HEK293 (cell line): ENCODE measurements around the gene SLC38A3.

Source experiments
- CTCF ChIA-PET: fragments of 350-600 bp; formaldehyde crosslinking; extraction: SDS; loops from one replicate; lab custom pipeline; 2021; ENCODE audit warnings: antibody characterized with exemption; lab: Yijun Ruan, JAX
- POLR2A ChIA-PET: fragments of 300-600 bp; formaldehyde crosslinking; extraction: SDS; loops from one replicate; lab custom pipeline; 2020; ENCODE audit warnings: antibody characterized with exemption, inconsistent platforms; lab: Yijun Ruan, JAX
- H3K27ac ChIP-seq: fragments of 200-500 bp; sonication (Bioruptor generic); 2 replicates; pipeline ENCODE4 v1.5.1; 2014; ENCODE audit warnings: low read depth, low read length, control low read depth, inconsistent platforms; ENCODE audit errors: extremely low read depth
- H3K36me3 ChIP-seq, 2 experiments: fragments of 200-500 bp in 1 of 2; sonication (Bioruptor generic) in 1 of 2; 1 replicate in 1 of 2; 2 replicates in 1 of 2; pipeline ENCODE4 v1.5.1; 2014 to 2017; ENCODE audit warnings: inconsistent platforms in 2 of 2, low read length in 2 of 2; ENCODE audit not compliant: control insufficient read depth in 2 of 2, insufficient read depth in 1 of 2
- H3K4me1 ChIP-seq: fragments of 200-500 bp; sonication (Bioruptor generic); 2 replicates; pipeline ENCODE4 v1.5.1; 2014; ENCODE audit warnings: mild to moderate bottlenecking, low read length, inconsistent platforms; ENCODE audit not compliant: control insufficient read depth, insufficient read depth
- H3K4me3 ChIP-seq: 2 replicates; pipeline ENCODE4 v1.5.1; 2011; ENCODE audit warnings: low read depth, mild to moderate bottlenecking, control low read depth, low read length, moderate library complexity
- H3K9me3 ChIP-seq: fragments of 200-500 bp; sonication (Bioruptor generic); 2 replicates; pipeline ENCODE4 v1.5.1; 2014; ENCODE audit warnings: low read depth, low read length, inconsistent platforms; ENCODE audit not compliant: control insufficient read depth, insufficient read depth
- IKZF3 ChIP-seq: fragments of 450-650 bp; IDR thresholded peaks from 2 replicates; pipeline ENCODE4 v1.5.0; 2018; ENCODE audit warnings: missing biosample characterization, mild to moderate bottlenecking, missing genetic modification characterization, moderate library complexity
- KLF1 ChIP-seq: fragments of 450-650 bp; formaldehyde crosslinking; IDR thresholded peaks from 2 replicates; pipeline ENCODE4 v1.5.1; 2016; ENCODE audit warnings: missing biosample characterization, missing genetic modification characterization
- KLF17 ChIP-seq: fragments of 450-650 bp; formaldehyde crosslinking; IDR thresholded peaks from 2 replicates; pipeline ENCODE4 v1.5.1; 2016; ENCODE audit warnings: missing biosample characterization, missing genetic modification characterization
- MZF1 ChIP-seq: fragments of 450-650 bp; formaldehyde crosslinking; IDR thresholded peaks from 2 replicates; pipeline ENCODE4 v1.5.1; 2017; ENCODE audit warnings: missing biosample characterization, missing genetic modification characterization, borderline replicate concordance
- ZBTB6 ChIP-seq: fragments of 450-650 bp; formaldehyde crosslinking; IDR thresholded peaks from 2 replicates; pipeline ENCODE4 v1.5.1; 2017; ENCODE audit warnings: missing biosample characterization, missing genetic modification characterization
- ZFHX2 ChIP-seq: fragments of 450-650 bp; formaldehyde crosslinking; conservative IDR thresholded peaks from 2 replicates; pipeline ENCODE4 v1.5.1; 2016; ENCODE audit warnings: missing biosample characterization, missing genetic modification characterization
- ZNF184 ChIP-seq: fragments of 450-650 bp; IDR thresholded peaks from 2 replicates; pipeline ENCODE4 v1.5.1; 2018; ENCODE audit warnings: missing biosample characterization, mild to moderate bottlenecking, missing genetic modification characterization
- ZNF280D ChIP-seq: fragments of 450-650 bp; formaldehyde crosslinking; IDR thresholded peaks from 2 replicates; pipeline ENCODE4 v1.5.1; 2016; ENCODE audit warnings: missing biosample characterization, missing genetic modification characterization
- ZNF48 ChIP-seq: fragments of 450-650 bp; formaldehyde crosslinking; IDR thresholded peaks from 2 replicates; pipeline ENCODE4 v1.5.1; 2016; ENCODE audit warnings: missing biosample characterization, missing genetic modification characterization
- ZNF701 ChIP-seq: fragments of 450-650 bp; formaldehyde crosslinking; IDR thresholded peaks from 2 replicates; pipeline ENCODE4 v1.5.1; 2016; ENCODE audit warnings: missing biosample characterization, missing genetic modification characterization
- ZNF704 ChIP-seq: fragments of 450-650 bp; formaldehyde crosslinking; IDR thresholded peaks from 2 replicates; pipeline ENCODE4 v1.5.1; 2016; ENCODE audit warnings: missing biosample characterization, missing genetic modification characterization
- TF ChIP-seq, protein P1 (sequence below): fragments of 450-650 bp; formaldehyde crosslinking; IDR thresholded peaks from 2 replicates; pipeline ENCODE4 v1.5.0; 2017; ENCODE audit warnings: missing biosample characterization, missing genetic modification characterization, borderline replicate concordance

SLC38A3 gene

GRCh38 chr3:50251220-50251619 is 46.1 kb downstream of the SLC38A3 start:
- Histone ChIP-seq H3K4me1 (no peaks in the 10 kb centered on the region), H3K36me3 (peaks cover 0 to 32% of the 10 kb centered on the region in 2 experiments; a peak in 2 of 3 replicates), H3K27ac (no peak overlapping the region), H3K9me3 (no peaks in the 10 kb centered on the region), H3K4me3 (no peak overlapping the region)
- ChIA-PET CTCF (interaction anchor here (0.8 to 5.5 kb wide), 4 partner anchors 13 to 70 kb away, joined by 3 to 71 read pairs (median 4); partner anchors contain the start of gene GNAT1), POLR2A (interaction anchor here (1.1 kb wide), 1 partner anchor 24 kb away, joined by 3 read pairs; no protein-coding TSS in a partner anchor)
- peak; percentile 62; the same call in 1 of the 2 replicates for TF ChIP-seq KLF17 (tag by site-specific recombination)
- TF ChIP-seq KLF1 (tag by site-specific recombination), result peak; percentile 80
- no peak for TF ChIP-seq ZBTB6
- TF ChIP-seq ZFHX2 (tag by site-specific recombination), result peak; percentile 57
- TF ChIP-seq, protein P1, sequence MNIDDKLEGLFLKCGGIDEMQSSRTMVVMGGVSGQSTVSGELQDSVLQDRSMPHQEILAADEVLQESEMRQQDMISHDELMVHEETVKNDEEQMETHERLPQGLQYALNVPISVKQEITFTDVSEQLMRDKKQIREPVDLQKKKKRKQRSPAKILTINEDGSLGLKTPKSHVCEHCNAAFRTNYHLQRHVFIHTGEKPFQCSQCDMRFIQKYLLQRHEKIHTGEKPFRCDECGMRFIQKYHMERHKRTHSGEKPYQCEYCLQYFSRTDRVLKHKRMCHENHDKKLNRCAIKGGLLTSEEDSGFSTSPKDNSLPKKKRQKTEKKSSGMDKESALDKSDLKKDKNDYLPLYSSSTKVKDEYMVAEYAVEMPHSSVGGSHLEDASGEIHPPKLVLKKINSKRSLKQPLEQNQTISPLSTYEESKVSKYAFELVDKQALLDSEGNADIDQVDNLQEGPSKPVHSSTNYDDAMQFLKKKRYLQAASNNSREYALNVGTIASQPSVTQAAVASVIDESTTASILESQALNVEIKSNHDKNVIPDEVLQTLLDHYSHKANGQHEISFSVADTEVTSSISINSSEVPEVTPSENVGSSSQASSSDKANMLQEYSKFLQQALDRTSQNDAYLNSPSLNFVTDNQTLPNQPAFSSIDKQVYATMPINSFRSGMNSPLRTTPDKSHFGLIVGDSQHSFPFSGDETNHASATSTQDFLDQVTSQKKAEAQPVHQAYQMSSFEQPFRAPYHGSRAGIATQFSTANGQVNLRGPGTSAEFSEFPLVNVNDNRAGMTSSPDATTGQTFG (tag by site-specific recombination), result no peak
- TF ChIP-seq ZNF280D (tag by site-specific recombination), result no peak
- no peak for TF ChIP-seq IKZF3 (tag by site-specific recombination)

DNA sequence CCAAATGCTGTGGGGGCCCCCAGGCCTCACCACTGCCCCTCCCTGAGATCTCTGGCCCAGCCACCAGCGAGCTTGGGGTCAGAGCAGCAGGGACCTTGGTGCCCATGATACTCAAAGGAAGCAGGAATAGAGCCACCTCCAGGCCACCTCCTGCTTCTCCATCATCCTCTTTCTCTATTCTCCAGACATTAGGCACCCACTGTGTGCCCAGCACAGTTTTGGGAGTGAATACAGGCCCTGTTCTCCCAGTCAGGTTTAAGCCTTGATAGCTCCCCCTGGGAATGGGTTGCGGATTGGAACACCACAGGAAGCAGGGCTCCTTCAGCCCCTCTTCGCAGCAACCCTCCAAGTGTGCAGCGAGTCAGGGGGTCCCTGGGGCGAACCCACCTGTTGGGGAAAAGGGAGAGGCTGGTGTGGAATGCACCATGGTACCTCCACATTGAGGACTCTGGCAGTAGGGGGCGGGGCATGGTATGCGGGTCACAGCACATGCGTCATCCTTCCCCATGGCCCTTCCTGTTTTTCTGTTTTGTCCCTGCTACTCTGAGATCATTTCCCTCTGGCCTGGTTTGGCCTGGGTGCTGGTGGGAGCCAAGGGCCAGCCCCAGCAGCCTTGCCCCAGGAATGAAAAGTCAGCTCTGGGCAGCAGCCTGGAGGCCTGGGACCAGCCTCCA is 49.6 kb downstream of the SLC38A3 start:
- no peaks in the 10 kb centered on the region for H3K9me3 ChIP-seq
- no peak overlapping the region for H3K4me3 ChIP-seq
- no peak overlapping the region for H3K27ac ChIP-seq
- H3K36me3 ChIP-seq, result peaks cover 5 to 54% of the 10 kb centered on the region in 2 experiments
- CTCF ChIA-PET, result interaction anchor here (0.7 to 2.5 kb wide), 4 partner anchors 8 to 701 kb away, joined by 3 to 20 read pairs (median 3); no protein-coding TSS in a partner anchor
- no peaks in the 10 kb centered on the region; the same call in 1 of the 2 replicates for H3K4me1 ChIP-seq
- POLR2A ChIA-PET, result interaction anchor here (1.6 kb wide), 1 partner anchor 10 kb away, joined by 4 read pairs; no protein-coding TSS in a partner anchor
- no peak for TF ChIP-seq ZNF48
- TF ChIP-seq ZNF701 (tag by site-specific recombination), result no peak
- peak; percentile 37; the same call in 1 of the 2 replicates for TF ChIP-seq ZBTB6
- TF ChIP-seq MZF1 (tag by site-specific recombination), result no peak
- no peak for TF ChIP-seq ZNF184 (tag by site-specific recombination)
- no peak for TF ChIP-seq ZNF704 (tag by site-specific recombination)
